OCI-LY1 (cell line): ENCODE results near the gene DOK6.

Experiments
- H2AFZ ChIP-seq: fragments of 200-600 bp; sonication (generic), shearing (Covaris generic); 2 replicates; pipeline ENCODE4 v1.6.0; 2014; ENCODE audit warnings: antibody characterized with exemption, mild to moderate bottlenecking, low read length
- H3F3A ChIP-seq: fragments of 200-600 bp; sonication (generic), shearing (Covaris generic); 2 replicates; pipeline ENCODE4 v1.6.0; 2014; ENCODE audit warnings: mild to moderate bottlenecking, antibody characterized with exemption, low read length, moderate library complexity; ENCODE audit not compliant: insufficient read depth
- H3K27ac ChIP-seq: fragments of 200-600 bp; sonication (generic); 2 replicates; pipeline ENCODE4 v1.5.1; 2014; ENCODE audit warnings: low read length, mixed run types, mild to moderate bottlenecking, low read depth; ENCODE audit not compliant: poor library complexity, severe bottlenecking
- H3K27me3 ChIP-seq: fragments of 200-600 bp; sonication (generic); 2 replicates; pipeline ENCODE4 v1.6.0; 2014; ENCODE audit warnings: antibody characterized with exemption, mild to moderate bottlenecking, low read length, moderate library complexity; ENCODE audit not compliant: insufficient read depth
- H3K36me3 ChIP-seq: fragments of 200-600 bp; sonication (generic); 2 replicates; pipeline ENCODE4 v1.6.1; 2014; ENCODE audit warnings: mild to moderate bottlenecking, antibody characterized with exemption, low read length, moderate library complexity, mixed read lengths; ENCODE audit not compliant: insufficient read depth
- H3K4me1 ChIP-seq: fragments of 200-600 bp; sonication (generic); 2 replicates; pipeline ENCODE4 v1.5.1; 2014; ENCODE audit warnings: mild to moderate bottlenecking, low read length, moderate library complexity; ENCODE audit not compliant: insufficient read depth, severe bottlenecking
- H3K4me2 ChIP-seq: fragments of 200-600 bp; sonication (generic), shearing (Covaris generic); 2 replicates; pipeline ENCODE4 v1.6.1; 2014; ENCODE audit warnings: low read length
- H3K4me3 ChIP-seq: fragments of 200-600 bp; sonication (generic); 2 replicates; pipeline ENCODE4 v1.5.1; 2014; ENCODE audit warnings: low read length, low read depth, mild to moderate bottlenecking, mixed read lengths; ENCODE audit not compliant: poor library complexity, severe bottlenecking
- H3K79me2 ChIP-seq: fragments of 200-600 bp; shearing (Covaris generic); 2 replicates; pipeline ENCODE4 v1.6.1; 2016; ENCODE audit warnings: mixed run types, low read length, mixed read lengths; ENCODE audit not compliant: insufficient read depth
- H3K9ac ChIP-seq: fragments of 200-600 bp; sonication (generic), shearing (Covaris generic); 2 replicates; pipeline ENCODE4 v1.6.1; 2014; ENCODE audit warnings: mild to moderate bottlenecking, low read length, mixed read lengths
- H3K9me2 ChIP-seq: fragments of 200-600 bp; sonication (generic), shearing (Covaris generic); 2 replicates; pipeline ENCODE4 v1.6.1; 2014; ENCODE audit warnings: low read depth, mild to moderate bottlenecking, low read length, mixed read lengths
- H3K9me3 ChIP-seq: fragments of 200-600 bp; shearing (Covaris generic); 2 replicates; pipeline ENCODE4 v1.6.1; 2014; ENCODE audit warnings: low read length, mixed read lengths
- H4K20me1 ChIP-seq: fragments of 200-600 bp; sonication (generic), shearing (Covaris generic); 2 replicates; pipeline ENCODE4 v1.6.0; 2016; ENCODE audit warnings: mild to moderate bottlenecking, low read length; ENCODE audit not compliant: insufficient read depth
- CTCF ChIP-seq: fragments of 200-600 bp; sonication (generic), shearing (Covaris generic); IDR thresholded peaks from 2 replicates; pipeline ENCODE4 v1.5.1; 2017; ENCODE audit warnings: mild to moderate bottlenecking, antibody characterized with exemption, low read length, moderate library complexity, mixed read lengths
- EZH2 ChIP-seq: fragments of 200-600 bp; sonication (generic), shearing (Covaris generic); IDR thresholded peaks from 2 replicates; pipeline ENCODE4 v1.8.0; 2017; ENCODE audit warnings: borderline replicate concordance, mixed run types, mild to moderate bottlenecking, antibody characterized with exemption, low read length, moderate library complexity, mixed read lengths

The DOK6 gene

GRCh38 chr18:69717586-69717985 is 316.9 kb downstream of the DOK6 start:
- H3K9ac ChIP-seq, result no peak overlapping the region
- no peaks in the 10 kb centered on the region for H3F3A ChIP-seq
- TF ChIP-seq CTCF, result no peak
- TF ChIP-seq EZH2, result no peak
- no peak overlapping the region for H3K27ac ChIP-seq
- H3K4me3 ChIP-seq, result no peak overlapping the region
- H3K9me3 ChIP-seq, result 0 out of 2 replicates have a peak, but pooled peaks cover 5% of the 10 kb centered on the region
- no peaks in the 10 kb centered on the region for H4K20me1 ChIP-seq
- H3K4me1 ChIP-seq, result no peaks in the 10 kb centered on the region
- no peaks in the 10 kb centered on the region for H3K36me3 ChIP-seq
- H3K27me3 ChIP-seq, result no peaks in the 10 kb centered on the region
- no peak overlapping the region for H2AFZ ChIP-seq
- no peaks in the 10 kb centered on the region for H3K79me2 ChIP-seq
- no peaks in the 10 kb centered on the region for H3K9me2 ChIP-seq
- no peak overlapping the region for H3K4me2 ChIP-seq

GRCh38 chr18:69718912-69719547 is 318.3 kb downstream of the DOK6 start:
- Histone ChIP-seq H3K27me3 (no peaks in the 10 kb centered on the region), H3K9me2 (no peaks in the 10 kb centered on the region), H3K4me2 (no peak overlapping the region), H3K9ac (no peak overlapping the region), H3K4me1 (no peaks in the 10 kb centered on the region), H3K36me3 (no peaks in the 10 kb centered on the region), H3K79me2 (no peaks in the 10 kb centered on the region), H2AFZ (no peak overlapping the region), H3K27ac (no peak overlapping the region), H4K20me1 (no peaks in the 10 kb centered on the region), H3F3A (no peaks in the 10 kb centered on the region), H3K9me3 (0 out of 2 replicates have a peak, but pooled peaks cover 5% of the 10 kb centered on the region), H3K4me3 (no peak overlapping the region)
- TF ChIP-seq CTCF (no peak), EZH2 (no peak)

- Histone ChIP-seq H3K36me3 (no peaks in the 10 kb centered on the region), H3K4me3 (no peak overlapping the region), H3K4me2 (no peak overlapping the region), H3K9me3 (0 out of 2 replicates have a peak, but pooled peaks cover 5% of the 10 kb centered on the region), H3K79me2 (no peaks in the 10 kb centered on the region), H3K4me1 (no peaks in the 10 kb centered on the region), H2AFZ (no peak overlapping the region), H4K20me1 (no peaks in the 10 kb centered on the region), H3K27ac (no peak overlapping the region), H3K27me3 (no peaks in the 10 kb centered on the region), H3K9ac (no peak overlapping the region), H3K9me2 (no peaks in the 10 kb centered on the region), H3F3A (no peaks in the 10 kb centered on the region)
- TF ChIP-seq EZH2 (no peak), CTCF (no peak)
These were observed 319.7 kb downstream of the DOK6 start for GRCh38 chr18:69720422-69720821.
